Measurements from ENCODE around the gene LCK. TPM values are rescaled to one million over a fixed set of nuclear protein-coding genes. Genes with fewer than 3 reads are reported as not detected.

The LCK gene
- total and polyA plus RNA-seq, 2 donors (not counting 3 experiments of a cell fraction or from before 2014, with no cell fraction given), result 0.06 TPM; not detected in 1

GRCh38 chr1:32309960-32310359 lies 58.9 kb downstream of the LCK start:
- H3K27me3 ChIP-seq (ENCODE audit: control insufficient read depth in 2 of 2, insufficient read depth in 2 of 2, low read length in 2 of 2), result no peaks in the 10 kb centered on the region
- TF ChIP-seq GATA2 (IDR thresholded peaks at IDR 0.05; ENCODE audit: insufficient read depth, insufficient read length, low read depth, low read length) (no peak), CTCF (IDR thresholded peaks at IDR 0.05; ENCODE audit: extremely low read depth in 1 of 2, insufficient read depth in 1 of 2, low read depth in 1 of 2, low read length in 2 of 2) (no peak), POLR2AphosphoS5 (IDR thresholded peaks at IDR 0.05; ENCODE audit: insufficient read depth, low read depth, low read length) (no peak), EZH2 (IDR thresholded peaks at IDR 0.05; ENCODE audit: borderline replicate concordance, low read depth, low read length, severe bottlenecking) (no peak), JUN (IDR thresholded peaks at IDR 0.05; ENCODE audit: borderline replicate concordance, insufficient read depth, insufficient read length, low read depth) (no peak), MAX (IDR thresholded peaks at IDR 0.05; ENCODE audit: insufficient read depth, insufficient read length) (no peak), MYC (IDR thresholded peaks at IDR 0.05; ENCODE audit: low read depth, low read length) (no peak), POLR2A (IDR thresholded peaks at IDR 0.05; ENCODE audit: low read depth, low read length) (no peak), FOS (IDR thresholded peaks at IDR 0.05; ENCODE audit: borderline replicate concordance, insufficient read depth, low read length) (no peak)
- H3K4me1 ChIP-seq (ENCODE audit: control insufficient read depth, extremely low read depth, insufficient read depth, low read length), result no peaks in the 10 kb centered on the region
- dilution Hi-C loops (cut with MboI; ENCODE audit: extremely low pct_ligation_motif_present, low sequenced_read_pairs) (no loop called here), intact Hi-C loops (cut with micrococcal nuclease) (no loop called here)
- H4K20me1 ChIP-seq (replicated peaks; ENCODE audit: control insufficient read depth, extremely low read depth, insufficient read depth, low read length), result peaks cover 2% of the 10 kb centered on the region
- no peak overlapping the region for H3K9ac ChIP-seq (replicated peaks; ENCODE audit: extremely low read depth, insufficient read depth, low read length)
- H3K4me2 ChIP-seq (ENCODE audit: insufficient read depth, low read length), result no peak overlapping the region
- no peak for DNase-seq (ENCODE audit: low read depth, low spot score)
- H2AFZ ChIP-seq (ENCODE audit: low read depth, low read length), result no peak overlapping the region
- H3K4me3 ChIP-seq (replicated peaks in 1 of 3; ENCODE audit: insufficient read depth in 1 of 3, low read depth in 1 of 3, low read length in 3 of 3), result no peak overlapping the region
- ChIA-PET POLR2A (interaction anchor here (0.7 kb wide), 1 partner anchor 9 kb away, joined by 3 read pairs; no protein-coding TSS in a partner anchor), CTCF (interaction anchor here (1.1 to 2.3 kb wide), 2 partner anchors 62 to 69 kb away, joined by 3 to 5 read pairs; no protein-coding TSS in a partner anchor)
- no peaks in the 10 kb centered on the region for H3K9me1 ChIP-seq (replicated peaks; ENCODE audit: control insufficient read depth, extremely low read depth, insufficient read depth, low read length)
- no peaks in the 10 kb centered on the region for H3K9me3 ChIP-seq (replicated peaks; ENCODE audit: control insufficient read depth, insufficient read depth, low read length)
- FAIRE-seq, result no peak
- no peak overlapping the region for H3K27ac ChIP-seq (ENCODE audit: insufficient read depth, low read depth, low read length)
- BruUV-seq (replicated peaks), result no TSS peak
- H3K79me2 ChIP-seq (ENCODE audit: control insufficient read depth, insufficient read depth, low read length), result peaks cover 7% of the 10 kb centered on the region
- H3K36me3 ChIP-seq (ENCODE audit: control insufficient read depth in 2 of 2, extremely low read depth in 1 of 2, insufficient read depth in 2 of 2, low read length in 2 of 2), result no peaks in the 10 kb centered on the region
